HEK293T (cell line): Measurements from ENCODE around the gene NIM1K.
"Not testable (repeated sequence)": the region's sequence is repeated elsewhere in the genome, so short reads cannot be mapped to it uniquely, and the experiment has no call there.

Experiments used
- CTCF ChIA-PET: fragments of 350-600 bp; formaldehyde crosslinking; extraction: SDS; loops from one replicate; lab custom pipeline; 2021; ENCODE audit warnings: antibody characterized with exemption, inconsistent platforms; lab: Yijun Ruan, JAX
- POLR2A ChIA-PET: fragments of 350-600 bp; formaldehyde crosslinking; extraction: SDS; loops from one replicate; lab custom pipeline; 2020; ENCODE audit warnings: antibody characterized with exemption, inconsistent platforms; lab: Yijun Ruan, JAX
- DNase-seq: peaks from one replicate; pipeline ENCODE4 v3.0.0; 2012; ENCODE audit warnings: mixed read lengths; ENCODE audit errors: extremely low spot score
- ARNT ChIP-seq: fragments of 450-650 bp; IDR thresholded peaks from 2 replicates; pipeline ENCODE4 v1.6.1; 2017; ENCODE audit warnings: mild to moderate bottlenecking
- BHLHE40 ChIP-seq: fragments of 450-650 bp; IDR thresholded peaks from 2 replicates; pipeline ENCODE4 v1.6.1; 2016; ENCODE audit warnings: mild to moderate bottlenecking, moderate library complexity, borderline replicate concordance
- CTBP1 ChIP-seq: fragments of 450-650 bp; IDR thresholded peaks from 2 replicates; pipeline ENCODE4 v1.6.1; 2016; ENCODE audit warnings: borderline replicate concordance
- ELF4 ChIP-seq: fragments of 450-650 bp; IDR thresholded peaks from 2 replicates; pipeline ENCODE4 v1.6.1; 2017; ENCODE audit warnings: antibody characterized with exemption
- FOXA1 ChIP-seq: fragments of 450-650 bp; IDR thresholded peaks from 2 replicates; pipeline ENCODE4 v1.6.1; 2016; ENCODE audit warnings: mild to moderate bottlenecking
- FOXK2 ChIP-seq: fragments of 450-650 bp; IDR thresholded peaks from 2 replicates; pipeline ENCODE4 v1.6.1; 2016; ENCODE audit warnings: mild to moderate bottlenecking
- FOXM1 ChIP-seq: fragments of 450-650 bp; IDR thresholded peaks from 2 replicates; pipeline ENCODE4 v1.6.1; 2017; ENCODE audit warnings: mild to moderate bottlenecking, borderline replicate concordance
- HDGF ChIP-seq: fragments of 450-650 bp; IDR thresholded peaks from 2 replicates; pipeline ENCODE4 v1.6.1; 2017; ENCODE audit warnings: antibody characterized with exemption, borderline replicate concordance
- L3MBTL2 ChIP-seq: fragments of 450-650 bp; conservative IDR thresholded peaks from 2 replicates; pipeline ENCODE4 v1.6.1; 2016; ENCODE audit warnings: mild to moderate bottlenecking
- LEF1 ChIP-seq: fragments of 450-650 bp; IDR thresholded peaks from 2 replicates; pipeline ENCODE4 v1.6.1; 2017; ENCODE audit warnings: mild to moderate bottlenecking, borderline replicate concordance
- NFRKB ChIP-seq: fragments of 450-650 bp; IDR thresholded peaks from 2 replicates; pipeline ENCODE4 v1.6.1; 2016; ENCODE audit warnings: mild to moderate bottlenecking, moderate library complexity
- SP1 ChIP-seq: fragments of 450-650 bp; IDR thresholded peaks from 2 replicates; pipeline ENCODE4 v1.6.1; 2017
- SUZ12 ChIP-seq: fragments of 450-650 bp; IDR thresholded peaks from 2 replicates; pipeline ENCODE4 v1.6.1; 2016; ENCODE audit warnings: mild to moderate bottlenecking
- TARDBP ChIP-seq: fragments of 450-650 bp; IDR thresholded peaks from 2 replicates; pipeline ENCODE4 v1.6.1; 2016
- ZNF384 ChIP-seq: fragments of 450-650 bp; IDR thresholded peaks from 2 replicates; pipeline ENCODE4 v1.6.1; 2016
- TF ChIP-seq, protein P1 (sequence below): fragments of 450-650 bp; IDR thresholded peaks from 2 replicates; pipeline ENCODE4 v1.6.1; 2016

NIM1K gene

DNA sequence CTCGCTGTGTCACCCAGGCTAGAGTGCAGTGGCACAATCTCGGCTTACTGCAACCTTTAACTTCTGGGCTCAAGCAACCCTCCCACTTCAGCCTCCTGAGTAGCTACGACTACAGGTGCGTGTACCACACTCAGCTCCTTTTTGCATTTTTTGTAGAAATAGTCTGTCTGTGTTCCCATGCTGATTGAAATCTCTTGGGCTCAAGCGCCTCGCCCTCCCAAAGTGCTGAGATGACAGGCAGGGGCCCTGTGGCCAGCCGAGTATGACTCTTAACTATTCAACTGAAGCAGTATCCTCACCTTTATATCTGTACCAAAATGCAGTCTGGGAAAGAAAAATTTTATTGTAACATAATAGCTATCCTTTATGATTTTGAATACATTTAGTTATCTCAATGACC, 12.2 kb upstream of the NIM1K start:
- TF ChIP-seq SUZ12 (no peak), ARNT (no peak), SP1 (no peak), ZNF384 (no peak), ELF4 (no peak), HDGF (no peak)
- POLR2A ChIA-PET, result no interaction called here
- no peak for DNase-seq
- CTCF ChIA-PET, result no interaction called here

DNA sequence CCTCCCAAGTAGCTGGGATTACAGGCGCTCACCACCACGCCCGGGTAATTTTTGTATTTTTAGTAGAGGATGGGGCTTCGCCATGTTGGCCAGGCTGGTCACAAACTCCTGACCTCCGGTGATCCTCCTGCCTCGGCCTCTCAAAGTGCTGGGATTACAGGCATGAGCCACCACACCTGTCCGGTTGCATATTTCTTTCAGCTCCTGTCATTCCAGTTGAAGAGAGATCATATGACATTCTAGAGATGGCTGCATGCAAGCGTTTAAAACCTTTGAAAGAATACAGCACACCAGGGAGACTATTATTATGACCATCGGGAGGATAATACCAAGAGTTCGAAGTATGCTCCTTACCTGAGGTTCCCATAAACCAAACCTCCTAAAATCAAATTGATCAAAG, 9.6 kb upstream of the NIM1K start:
- DNase-seq, result no peak
- ChIA-PET POLR2A (no interaction called here), CTCF (no interaction called here)
- TF ChIP-seq, protein P1, sequence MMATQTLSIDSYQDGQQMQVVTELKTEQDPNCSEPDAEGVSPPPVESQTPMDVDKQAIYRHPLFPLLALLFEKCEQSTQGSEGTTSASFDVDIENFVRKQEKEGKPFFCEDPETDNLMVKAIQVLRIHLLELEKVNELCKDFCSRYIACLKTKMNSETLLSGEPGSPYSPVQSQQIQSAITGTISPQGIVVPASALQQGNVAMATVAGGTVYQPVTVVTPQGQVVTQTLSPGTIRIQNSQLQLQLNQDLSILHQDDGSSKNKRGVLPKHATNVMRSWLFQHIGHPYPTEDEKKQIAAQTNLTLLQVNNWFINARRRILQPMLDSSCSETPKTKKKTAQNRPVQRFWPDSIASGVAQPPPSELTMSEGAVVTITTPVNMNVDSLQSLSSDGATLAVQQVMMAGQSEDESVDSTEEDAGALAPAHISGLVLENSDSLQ, result no peak
- no peak for TF ChIP-seq TARDBP
- TF ChIP-seq CTBP1, result no peak
- no peak for TF ChIP-seq LEF1
- TF ChIP-seq BHLHE40, result no peak
- no peak for TF ChIP-seq FOXK2
- TF ChIP-seq ZNF384, result no peak
- TF ChIP-seq FOXA1, result no peak
- no peak for TF ChIP-seq FOXM1
- TF ChIP-seq NFRKB, result no peak
- no peak for TF ChIP-seq HDGF
- no peak for TF ChIP-seq ELF4
- TF ChIP-seq SP1, result no peak
- TF ChIP-seq L3MBTL2, result no peak
- no peak for TF ChIP-seq ARNT

- DNase-seq, CTCF ChIA-PET, POLR2A ChIA-PET: not testable (repeated sequence)
These were observed 8.9 kb upstream of the NIM1K start for GRCh38 chr5:43183101-43183500.

DNA sequence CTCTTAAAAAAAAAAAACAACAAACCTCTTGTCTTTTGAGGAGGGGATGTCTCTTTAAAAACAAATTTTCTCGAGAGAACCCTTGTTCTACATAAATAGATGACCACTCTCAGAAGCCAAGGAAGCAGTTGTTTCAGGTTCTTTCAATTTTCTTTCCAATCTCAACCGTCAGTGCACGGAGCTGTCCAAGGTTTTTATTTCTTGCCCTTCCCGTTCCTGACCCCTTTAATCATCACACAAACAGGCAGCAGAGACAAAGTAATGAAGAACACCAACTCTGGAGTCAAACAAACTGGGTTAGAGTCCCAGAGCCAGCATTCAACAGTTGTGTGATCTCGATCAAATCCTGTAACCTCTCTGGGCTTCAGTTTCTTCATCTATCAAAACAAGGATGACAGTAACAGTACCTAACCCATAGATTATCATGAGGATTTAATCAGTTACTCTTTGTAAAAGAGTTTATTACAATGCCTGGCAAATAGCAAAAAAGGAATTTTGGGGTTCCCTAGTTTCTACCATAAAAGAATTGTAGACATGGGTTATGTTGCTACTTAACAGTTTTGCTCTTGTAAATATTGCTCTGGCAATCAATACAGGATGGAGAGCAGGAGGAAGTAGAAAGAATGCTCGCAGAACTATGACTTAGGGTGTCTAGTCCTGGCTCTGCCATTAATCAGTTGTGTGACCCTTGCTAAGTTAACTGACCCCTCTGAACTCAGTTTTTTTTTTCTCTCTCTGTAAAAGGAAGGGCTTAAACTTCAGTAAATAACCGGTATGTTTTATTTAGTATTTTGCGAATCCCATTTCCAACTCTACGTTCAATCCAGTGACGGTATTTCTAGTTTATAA, 1.0 kb upstream of the NIM1K start:
- ChIA-PET POLR2A (interaction anchor here (0.7 to 1.5 kb wide), 3 partner anchors 25 to 293 kb away, joined by 4 to 13 read pairs (median 5); partner anchors contain the start of genes TMEM267 and ZNF131), CTCF (interaction anchor here (0.6 to 1.4 kb wide), 2 partner anchors 13 to 282 kb away, joined by 3 to 4 read pairs; no protein-coding TSS in a partner anchor)
- DNase-seq, result no peak
- TF ChIP-seq FOXK2, result no peak
- TF ChIP-seq FOXM1, result no peak
- no peak for TF ChIP-seq L3MBTL2

DNA sequence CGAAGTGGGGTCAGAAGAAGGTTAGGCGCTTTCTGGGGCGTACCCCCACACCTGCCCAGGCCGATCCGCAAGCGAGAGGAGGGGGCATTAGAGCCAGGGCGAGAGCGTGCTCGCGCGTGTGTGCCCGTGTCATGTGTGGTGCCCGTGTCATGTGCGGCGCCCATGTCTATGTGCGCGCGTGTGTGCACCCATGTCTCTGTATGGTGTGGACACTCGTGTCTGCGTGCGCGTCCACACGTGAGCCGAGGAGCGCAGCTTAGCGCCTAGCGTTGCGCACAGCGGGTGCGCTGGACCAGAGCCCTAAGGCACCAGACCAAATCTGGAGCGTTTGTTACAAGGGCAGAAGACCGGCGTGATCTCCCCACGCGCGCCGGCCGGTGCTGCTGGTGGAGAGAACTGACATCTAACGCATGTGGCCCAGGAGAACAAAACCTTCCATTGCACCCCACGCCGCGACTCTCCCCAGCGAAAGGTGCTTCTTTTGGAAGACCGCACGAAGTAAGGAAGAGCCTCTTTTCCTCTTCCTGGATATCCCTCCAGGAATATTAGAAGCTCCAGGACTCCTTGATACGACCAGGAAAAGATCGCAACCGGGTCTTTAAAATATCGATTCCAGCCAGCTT, 644 bp downstream of the NIM1K start:
- CTCF ChIA-PET, result interaction anchor here (0.7 to 1.4 kb wide), 2 partner anchors 35 to 284 kb away, joined by 3 to 4 read pairs; no protein-coding TSS in a partner anchor
- peak; percentile 31 for DNase-seq
- POLR2A ChIA-PET, result interaction anchor here (1.1 to 1.5 kb wide), 2 partner anchors 10 to 72 kb away, joined by 4 to 13 read pairs; partner anchors contain the start of gene ZNF131
- TF ChIP-seq FOXA1 (no peak), FOXM1 (no peak), L3MBTL2 (peak; percentile 80; the same call in 1 of the 2 replicates), SUZ12 (no peak), ZNF384 (no peak), SP1 (no peak), ARNT (no peak), TARDBP (0 out of 2 replicates have a peak, but pooled peaks have one; percentile 52)

DNA sequence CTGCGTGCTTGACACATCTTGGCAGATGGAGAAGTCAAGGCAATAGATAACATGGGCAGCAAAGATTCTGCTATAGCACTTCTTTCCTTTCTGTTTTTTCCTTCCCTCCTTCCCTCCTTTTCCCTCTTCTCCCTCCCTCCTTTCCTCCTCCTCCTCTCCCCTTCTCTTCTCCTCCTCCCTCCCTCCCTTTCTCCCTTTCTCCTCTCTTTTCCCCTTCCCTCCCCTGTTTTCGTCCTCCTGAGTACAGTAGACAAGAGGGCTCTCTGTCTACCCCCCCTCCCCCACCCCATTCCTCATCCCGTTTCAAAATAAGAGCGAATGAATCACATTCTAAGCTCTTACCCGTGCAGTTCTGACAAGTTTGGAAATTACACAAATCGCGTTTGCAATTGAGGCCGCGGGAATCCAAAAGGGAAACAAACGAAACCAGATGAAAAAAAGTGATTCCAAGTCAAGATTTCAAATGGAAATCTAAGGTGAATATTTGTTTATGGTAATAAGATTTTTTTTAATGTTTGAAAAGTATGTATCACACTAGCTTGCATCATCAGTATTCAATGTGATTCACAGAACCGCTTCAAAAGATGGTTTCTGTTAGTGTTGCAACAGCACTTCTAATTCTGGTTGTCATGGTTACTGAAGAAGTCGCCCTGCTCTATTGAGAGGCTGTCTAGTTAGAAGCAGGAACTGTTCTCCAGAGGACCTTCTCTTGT, 1.3 kb downstream of the NIM1K start:
- POLR2A ChIA-PET, result interaction anchor here (1.1 to 1.8 kb wide), 2 partner anchors 9 to 72 kb away, joined by 4 to 7 read pairs; partner anchors contain the start of gene ZNF131
- CTCF ChIA-PET, result interaction anchor here (0.7 kb wide), 1 partner anchor 34 kb away, joined by 3 read pairs; no protein-coding TSS in a partner anchor
- peak; percentile 38 for DNase-seq
- TF ChIP-seq LEF1 (no peak), ELF4 (no peak), FOXA1 (no peak), ARNT (no peak), L3MBTL2 (no peak), TARDBP (no peak), HDGF (no peak)
- TF ChIP-seq, protein P1, result no peak
